NCI-H748 treated with DMSO at 0.1 percent for 48 hours (cell line): ENCODE results near the gene OPN5.

Experiments
- DNase-seq: peaks from one replicate; lab custom pipeline; 2025; lab: John Stamatoyannopoulos, UW

Gene OPN5

GRCh38 chr6:47862731-47863130 is 80.9 kb downstream of the OPN5 start:
- no peak for DNase-seq

GRCh38 chr6:47865206-47865605 is 83.4 kb downstream of the OPN5 start:
- no peak for DNase-seq

GRCh38 chr6:47875593-47875992 is 93.8 kb downstream of the OPN5 start:
- no peak for DNase-seq
